WERI-Rb-1 (cell line): ENCODE data around the gene ARNT2.

Experiments
- DNase-seq: peaks from one replicate; pipeline ENCODE4 v3.0.0-alpha.2; 2020
- H3K27ac ChIP-seq: fragments of 250-450 bp; sonication (Bioruptor Pico); 2 replicates; pipeline ENCODE4 v1.5.1; 2020; ENCODE audit warnings: mild to moderate bottlenecking, moderate library complexity
- H3K27me3 ChIP-seq: fragments of 250-450 bp; sonication (Bioruptor Pico); 2 replicates; pipeline ENCODE4 v1.5.1; 2021; ENCODE audit warnings: mild to moderate bottlenecking, low read depth, moderate library complexity; ENCODE audit not compliant: insufficient read depth, severe bottlenecking
- H3K36me3 ChIP-seq: fragments of 250-450 bp; sonication (Bioruptor Pico); 2 replicates; pipeline ENCODE4 v1.5.1; 2020; ENCODE audit warnings: mild to moderate bottlenecking, moderate library complexity
- H3K4me3 ChIP-seq: 2 replicates; pipeline ENCODE4 v1.5.1; 2011; ENCODE audit warnings: low read depth, mild to moderate bottlenecking, control low read depth, low read length
- H3K9me3 ChIP-seq: fragments of 250-450 bp; sonication (Bioruptor Pico); 2 replicates; pipeline ENCODE4 v1.5.1; 2021; ENCODE audit warnings: mild to moderate bottlenecking, moderate library complexity; ENCODE audit not compliant: severe bottlenecking
- CTCF ChIP-seq: IDR thresholded peaks from 2 replicates; pipeline ENCODE4 v1.5.1; 2011; ENCODE audit warnings: low read depth, mild to moderate bottlenecking, control low read depth, inconsistent platforms, low read length

The ARNT2 gene

DNA sequence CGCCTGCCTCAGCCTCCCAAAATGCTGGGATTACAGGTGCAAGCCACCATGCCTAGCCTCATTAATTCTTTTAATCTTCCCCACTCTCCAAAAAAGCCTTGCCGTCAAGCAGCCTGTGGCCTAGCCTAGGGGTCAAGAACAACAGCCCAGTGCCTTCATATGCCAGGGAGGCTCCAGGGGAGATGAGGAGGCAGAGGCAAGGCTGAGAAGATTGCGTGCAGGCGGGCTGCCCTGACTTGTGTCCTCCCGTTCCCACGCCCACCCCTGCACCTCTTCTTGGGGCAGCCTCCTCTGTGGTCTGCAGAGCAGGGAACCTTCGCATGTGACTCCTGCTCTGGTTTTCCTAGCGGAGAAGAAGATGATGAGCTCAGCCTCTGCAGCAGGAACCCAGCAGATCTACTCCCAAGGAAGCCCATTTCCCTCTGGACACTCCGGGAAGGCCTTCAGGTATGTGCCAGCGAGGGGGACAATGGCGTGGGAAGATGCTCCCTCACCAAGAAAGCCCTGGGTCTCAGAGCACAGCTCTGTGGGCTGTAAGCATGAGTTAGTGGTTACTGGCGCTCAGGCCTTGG lies 172.4 kb downstream of the ARNT2 start:
- no peak for DNase-seq
- H3K27ac ChIP-seq, result no peak overlapping the region
- no peak overlapping the region for H3K4me3 ChIP-seq
- H3K9me3 ChIP-seq, result no peaks in the 10 kb centered on the region
- H3K27me3 ChIP-seq, result no peaks in the 10 kb centered on the region
- H3K36me3 ChIP-seq, result no peaks in the 10 kb centered on the region; the same call in 1 of the 2 replicates
- TF ChIP-seq CTCF, result no peak

GRCh38 chr15:80577552-80578205 lies 173.5 kb downstream of the ARNT2 start:
- Histone ChIP-seq H3K9me3 (no peaks in the 10 kb centered on the region), H3K4me3 (no peak overlapping the region), H3K36me3 (no peaks in the 10 kb centered on the region; the same call in 1 of the 2 replicates), H3K27ac (no peak overlapping the region), H3K27me3 (no peaks in the 10 kb centered on the region)
- DNase-seq, result no peak
- TF ChIP-seq CTCF, result no peak

GRCh38 chr15:80578206-80578595 lies 174.0 kb downstream of the ARNT2 start:
- Histone ChIP-seq H3K27ac (no peak overlapping the region), H3K27me3 (no peaks in the 10 kb centered on the region), H3K4me3 (no peak overlapping the region), H3K9me3 (no peaks in the 10 kb centered on the region), H3K36me3 (no peaks in the 10 kb centered on the region; the same call in 1 of the 2 replicates)
- DNase-seq, result no peak
- no peak for TF ChIP-seq CTCF

DNA sequence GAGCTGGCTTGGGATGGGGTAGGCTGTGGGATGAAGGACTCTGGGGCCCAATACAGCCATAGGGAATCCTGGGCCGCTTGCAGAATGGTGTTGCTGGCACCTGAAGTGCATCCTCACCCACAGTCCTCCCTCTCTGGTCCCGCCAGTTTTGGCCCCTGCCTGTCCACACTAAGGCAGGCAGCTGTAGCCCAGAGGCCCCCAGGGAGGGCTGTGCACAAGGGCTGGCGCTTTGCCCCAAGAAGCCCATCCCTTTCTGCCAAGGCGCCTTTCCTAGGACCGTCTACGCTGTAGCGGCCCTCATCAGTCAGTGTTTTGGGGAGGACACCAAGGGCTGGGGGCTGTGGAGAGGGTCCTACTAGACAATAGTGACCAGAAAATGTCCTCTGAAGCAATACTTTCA lies 174.7 kb downstream of the ARNT2 start:
- Histone ChIP-seq H3K27me3 (no peaks in the 10 kb centered on the region), H3K4me3 (no peak overlapping the region), H3K9me3 (no peaks in the 10 kb centered on the region), H3K27ac (no peak overlapping the region), H3K36me3 (peaks cover 4% of the 10 kb centered on the region; the same call in 1 of the 2 replicates)
- TF ChIP-seq CTCF, result no peak
- DNase-seq, result no peak

GRCh38 chr15:80579611-80580010 lies 175.4 kb downstream of the ARNT2 start:
- Histone ChIP-seq H3K9me3 (no peaks in the 10 kb centered on the region), H3K36me3 (0 out of 2 replicates have a peak, but pooled peaks cover 4% of the 10 kb centered on the region), H3K4me3 (no peak overlapping the region), H3K27ac (no peak overlapping the region), H3K27me3 (no peaks in the 10 kb centered on the region)
- no peak for TF ChIP-seq CTCF
- no peak for DNase-seq
